H1 (cell line): ENCODE measurements around the gene PLBD1. TPM values are rescaled to one million over a fixed set of nuclear protein-coding genes. Genes with fewer than 3 reads are reported as not detected.

Experiments
- CTCF ChIA-PET: fragments of 300-600 bp; sonication (Branson Sonifier 250); formaldehyde crosslinking; loops from one replicate; lab custom pipeline; 2021; ENCODE audit not compliant: partially characterized antibody; lab: Charles Lee
- POLR2A ChIA-PET: fragments of 300-600 bp; sonication (Branson Sonifier 250); formaldehyde crosslinking; loops from one replicate; lab custom pipeline; 2021; ENCODE audit warnings: inconsistent platforms; ENCODE audit not compliant: partially characterized antibody; lab: Charles Lee
- DNase-seq, 2 experiments: peaks; one replicate each; pipeline versions ENCODE4 v3.0.0 to v3.0.0-alpha.2; 2010 to 2022; ENCODE audit warnings: low spot score in 2 of 2, low read depth in 1 of 2, mixed read lengths in 1 of 2
- FAIRE-seq: peaks from 2 replicates; lab custom pipeline; 2011; peaks lifted over from hg19 to GRCh38; lab: Jason Lieb, UNC
- H2AFZ ChIP-seq: 2 replicates; pipeline ENCODE4 v1.8.1; 2012; ENCODE audit warnings: low read length, inconsistent platforms
- H2AK5ac ChIP-seq: 2 replicates; pipeline ENCODE4 v1.6.1; 2013; ENCODE audit warnings: low read depth, low read length
- H2BK120ac ChIP-seq: replicated peaks from 2 replicates; pipeline ENCODE3; 2013; ENCODE audit warnings: low read depth, low read length, inconsistent platforms
- H2BK12ac ChIP-seq: 2 replicates; pipeline ENCODE4 v1.6.1; 2013; ENCODE audit warnings: low read depth, low read length
- H2BK15ac ChIP-seq: 2 replicates; pipeline ENCODE4 v1.6.1; 2013; ENCODE audit warnings: low read length
- H2BK20ac ChIP-seq: 2 replicates; pipeline ENCODE4 v1.6.1; 2013; ENCODE audit warnings: low read length
- H2BK5ac ChIP-seq: 2 replicates; pipeline ENCODE4 v1.6.1; 2013; ENCODE audit warnings: low read depth, low read length
- H3K14ac ChIP-seq: 2 replicates; pipeline ENCODE4 v1.6.1; 2013; ENCODE audit warnings: inconsistent platforms; ENCODE audit not compliant: insufficient read length
- H3K18ac ChIP-seq: 2 replicates; pipeline ENCODE4 v1.6.1; 2013; ENCODE audit warnings: low read length; ENCODE audit errors: extremely low read depth
- H3K23ac ChIP-seq: 2 replicates; pipeline ENCODE4 v1.6.1; 2013; ENCODE audit warnings: inconsistent platforms; ENCODE audit not compliant: insufficient read length
- H3K23me2 ChIP-seq: 2 replicates; pipeline ENCODE4 v1.6.1; 2013; ENCODE audit warnings: low read depth, low read length
- H3K27ac ChIP-seq: 2 replicates; pipeline ENCODE4 v1.6.1; 2011; ENCODE audit warnings: low read depth, low read length, inconsistent platforms
- H3K27me3 ChIP-seq, 4 experiments: replicated peaks in 1 of 4; 1 replicate in 1 of 4; 2 replicates in 3 of 4; pipeline versions ENCODE4 v1.6.1 to v1.8.1; 2011 to 2013; ENCODE audit warnings: low read length in 3 of 4, mild to moderate bottlenecking in 3 of 4, inconsistent platforms in 2 of 4, mixed read lengths in 2 of 4, moderate library complexity in 1 of 4; ENCODE audit not compliant: control insufficient read depth in 3 of 4, insufficient read depth in 3 of 4; ENCODE audit errors: extremely low read depth in 1 of 4
- H3K36me3 ChIP-seq, 4 experiments: 2 replicates each; pipeline versions ENCODE4 v1.6.1 to v1.8.1; 2011 to 2013; ENCODE audit warnings: mild to moderate bottlenecking in 4 of 4, low read length in 3 of 4, moderate library complexity in 2 of 4, control low read depth in 1 of 4, inconsistent platforms in 1 of 4; ENCODE audit not compliant: insufficient read depth in 4 of 4, control insufficient read depth in 2 of 4
- H3K4ac ChIP-seq: replicated peaks from 2 replicates; pipeline ENCODE3; 2013; ENCODE audit warnings: low read length, low read depth, mixed read lengths, inconsistent platforms; ENCODE audit not compliant: insufficient read length
- H3K4me1 ChIP-seq, 4 experiments: replicated peaks in 1 of 4; 1 replicate in 1 of 4; 2 replicates in 3 of 4; pipeline versions ENCODE4 v1.6.1 to v1.8.1; 2011 to 2013; ENCODE audit warnings: low read length in 3 of 4, inconsistent platforms in 2 of 4, mixed read lengths in 1 of 4; ENCODE audit not compliant: insufficient read depth in 4 of 4, control insufficient read depth in 3 of 4
- H3K4me2 ChIP-seq, 2 experiments: 2 replicates each; pipeline versions ENCODE4 v1.6.1 to v1.8.1; 2011 to 2013; ENCODE audit warnings: low read depth in 2 of 2, low read length in 2 of 2, control low read depth in 1 of 2, inconsistent platforms in 1 of 2, mild to moderate bottlenecking in 1 of 2; ENCODE audit not compliant: insufficient read depth in 1 of 2
- H3K4me3 ChIP-seq, 4 experiments: fragments of 200-600, 300-600 bp in 1 of 4; sonication (generic), shearing (Covaris generic), sonication (Bioruptor Twin) in 1 of 4; 2 replicates each; pipeline versions ENCODE4 v1.5.1 to v1.8.1; 2011 to 2016; ENCODE audit warnings: low read length in 4 of 4, low read depth in 3 of 4, control low read depth in 2 of 4, inconsistent platforms in 2 of 4, mild to moderate bottlenecking in 2 of 4, mixed read lengths in 1 of 4, moderate library complexity in 1 of 4; ENCODE audit not compliant: insufficient read depth in 2 of 4; ENCODE audit errors: extremely low read depth in 1 of 4
- H3K56ac ChIP-seq: replicated peaks from 2 replicates; pipeline ENCODE3; 2013; ENCODE audit warnings: low read depth, mild to moderate bottlenecking, mixed read lengths, low read length, inconsistent platforms; ENCODE audit not compliant: insufficient read length
- H3K79me1 ChIP-seq: 2 replicates; pipeline ENCODE4 v1.6.1; 2013; ENCODE audit warnings: low read depth, low read length, control low read depth
- H3K79me2 ChIP-seq, 2 experiments: 2 replicates each; pipeline versions ENCODE4 v1.6.1 to v1.8.1; 2012 to 2013; ENCODE audit warnings: low read length in 2 of 2, mild to moderate bottlenecking in 2 of 2, inconsistent platforms in 1 of 2; ENCODE audit not compliant: insufficient read depth in 2 of 2, control insufficient read depth in 1 of 2
- H3K9ac ChIP-seq, 4 experiments: replicated peaks in 1 of 4; 1 replicate in 1 of 4; 2 replicates in 3 of 4; pipeline versions ENCODE4 v1.6.1 to v1.8.1; 2011 to 2013; ENCODE audit warnings: low read depth in 3 of 4, low read length in 3 of 4, control low read depth in 2 of 4, mild to moderate bottlenecking in 2 of 4, moderate library complexity in 2 of 4, inconsistent platforms in 1 of 4; ENCODE audit errors: extremely low read depth in 1 of 4
- H3K9me3 ChIP-seq, 2 experiments: 2 replicates each; pipeline versions ENCODE4 v1.6.1 to v1.8.1; 2012 to 2013; ENCODE audit warnings: mild to moderate bottlenecking in 2 of 2, moderate library complexity in 2 of 2, control low read depth in 1 of 2, inconsistent platforms in 1 of 2, low read depth in 1 of 2, low read length in 1 of 2, mixed read lengths in 1 of 2; ENCODE audit not compliant: insufficient read depth in 2 of 2
- H4K20me1 ChIP-seq, 2 experiments: replicated peaks in 1 of 2; 2 replicates each; pipeline versions ENCODE3 to v1.8.1; 2011 to 2013; ENCODE audit warnings: inconsistent platforms in 2 of 2, low read length in 2 of 2, mild to moderate bottlenecking in 1 of 2; ENCODE audit not compliant: insufficient read depth in 2 of 2, control insufficient read depth in 1 of 2
- H4K5ac ChIP-seq: 2 replicates; pipeline ENCODE4 v1.6.1; 2013; ENCODE audit warnings: low read length, low read depth, mixed read lengths, inconsistent platforms; ENCODE audit not compliant: insufficient read length
- H4K8ac ChIP-seq: 2 replicates; pipeline ENCODE4 v1.8.0; 2013; ENCODE audit warnings: mild to moderate bottlenecking, moderate library complexity, low read length, inconsistent platforms; ENCODE audit not compliant: insufficient read depth; ENCODE audit errors: extremely low read depth
- H4K91ac ChIP-seq: replicated peaks from 2 replicates; pipeline ENCODE3; 2013; ENCODE audit warnings: low read length, mixed read lengths, inconsistent platforms; ENCODE audit not compliant: insufficient read length
- BCL11A ChIP-seq, 2 experiments: IDR thresholded peaks; one replicate each; pipeline ENCODE4 v1.6.1; 2011; ENCODE audit warnings: low read depth in 2 of 2, low read length in 2 of 2, mild to moderate bottlenecking in 2 of 2
- CHD1 ChIP-seq: IDR thresholded peaks from 2 replicates; pipeline ENCODE4 v1.6.1; 2012; ENCODE audit warnings: low read depth, low read length, improper control_type of control experiment
- EP300 ChIP-seq, 2 experiments: IDR thresholded peaks; 1 replicate in 1 of 2; 2 replicates in 1 of 2; pipeline ENCODE4 v1.6.1; 2011 to 2012; ENCODE audit warnings: low read depth in 2 of 2, low read length in 2 of 2, mild to moderate bottlenecking in 2 of 2, borderline replicate concordance in 1 of 2, inconsistent platforms in 1 of 2, moderate library complexity in 1 of 2
- GABPA ChIP-seq: IDR thresholded peaks from 2 replicates; pipeline ENCODE4 v1.6.1; 2011; ENCODE audit warnings: mild to moderate bottlenecking, low read length, moderate library complexity, borderline replicate concordance; ENCODE audit not compliant: insufficient read depth
- JUN ChIP-seq: IDR thresholded peaks from 2 replicates; pipeline ENCODE4 v1.6.1; 2011; ENCODE audit warnings: low read depth, mild to moderate bottlenecking, improper control_type of control experiment, low read length
- MAFK ChIP-seq: IDR thresholded peaks from 2 replicates; pipeline ENCODE4 v1.6.1; 2012; ENCODE audit warnings: low read depth, mild to moderate bottlenecking, improper control_type of control experiment, low read length
- PHF8 ChIP-seq: fragments of 200-600 bp; sonication (generic); conservative IDR thresholded peaks from 2 replicates; pipeline ENCODE4 v1.7.1; 2012; ENCODE audit warnings: low read depth, mild to moderate bottlenecking, inconsistent platforms, low read length, moderate library complexity
- SIRT6 ChIP-seq: IDR thresholded peaks from one replicate; pipeline ENCODE4 v1.7.1; 2012; ENCODE audit warnings: low read length, inconsistent platforms
- SIX5 ChIP-seq: IDR thresholded peaks from 2 replicates; pipeline ENCODE4 v1.6.1; 2011; ENCODE audit warnings: mild to moderate bottlenecking, low read depth, low read length
- SP4 ChIP-seq: IDR thresholded peaks from 2 replicates; pipeline ENCODE4 v1.6.1; 2012; ENCODE audit warnings: low read length, inconsistent platforms
- TEAD4 ChIP-seq: IDR thresholded peaks from 2 replicates; pipeline ENCODE4 v1.6.1; 2012; ENCODE audit warnings: low read depth, low read length, inconsistent platforms, mixed read lengths
- YY1 ChIP-seq: IDR thresholded peaks from 2 replicates; pipeline ENCODE4 v1.6.1; 2011; ENCODE audit warnings: low read depth, mild to moderate bottlenecking, low read length
- WGBS, 2 experiments: shearing (Covaris generic) in 1 of 2; methylation state at CpG; one replicate each; pipeline versions ENCODE4 v1.1.6 to v1.1.7; 2013 to 2015; ENCODE audit warnings: low lambda C conversion rate in 2 of 2, mixed read lengths in 2 of 2, inconsistent platforms in 1 of 2, low coverage in 1 of 2, missing lambda C conversion rate in 1 of 2; ENCODE audit not compliant: insufficient replicate concordance in 2 of 2, insufficient coverage in 1 of 2, insufficient read length in 1 of 2; ENCODE audit errors: extremely low coverage in 1 of 2, missing lambda C conversion rate in 1 of 2; 5-methylcytosine and 5-hydroxymethylcytosine counted together
- polyA plus RNA-seq, 7 experiments: library from polyadenylated mRNA; depleted of rRNA in 3 of 7; stranded (reverse) in 5 of 7; unstranded in 2 of 7; fragments of >200 nt in 5 of 7; fragments of 200-250 nt in 2 of 7; gene quantifications; 1 replicate in 5 of 7; 2 replicates in 1 of 7; 4 replicates in 1 of 7; pipeline versions ENCODE4 v1.2.1 to v1.2.3, GENCODE V29; 2011 to 2013; ENCODE audit warnings: missing spikeins in 2 of 7, mixed read lengths in 2 of 7
- total RNA-seq: library from RNA; stranded (reverse); fragmentation: NEBNext Ultra II Directional; extraction: Animal tissue kit (Norgen Biotek cat#: 25700); gene quantifications from 2 replicates; pipeline ENCODE4 v1.2.1, GENCODE V29; 2021
- TF ChIP-seq, protein P1 (sequence below): IDR thresholded peaks from 2 replicates; pipeline ENCODE4 v1.6.1; 2011; ENCODE audit warnings: low read length, improper control_type of control experiment
- TF ChIP-seq, protein P2 (sequence below): IDR thresholded peaks from 2 replicates; pipeline ENCODE4 v1.6.1; 2012; ENCODE audit warnings: inconsistent platforms

Gene PLBD1
- total and polyA plus RNA-seq, 2 of the 8 experiments (the other 6 are each of a cell fraction or from before 2014, with no cell fraction given): 6.3 to 12.3 TPM

DNA sequence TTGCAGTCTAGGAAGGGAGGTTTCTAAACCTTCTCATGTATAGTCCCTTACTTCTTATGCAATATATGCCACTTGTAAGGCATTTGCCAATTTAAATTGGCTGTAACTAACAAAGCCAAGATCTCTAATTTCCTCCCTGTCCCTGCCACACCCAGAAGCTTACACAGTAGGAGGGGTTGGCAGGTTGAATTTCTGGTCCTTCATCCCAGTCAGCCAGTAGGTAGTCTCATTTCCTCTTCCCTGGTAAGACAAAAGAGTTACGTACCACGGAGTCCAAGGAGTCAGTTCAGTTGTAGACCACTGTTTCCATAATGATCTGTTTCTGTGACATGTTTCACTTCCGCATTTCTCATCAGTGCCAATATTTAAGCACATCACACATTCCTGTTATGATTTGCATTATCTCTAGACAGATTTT is 47.0 kb upstream of the PLBD1 start:
- no peak overlapping the region for H3K4ac ChIP-seq
- H3K14ac ChIP-seq: no peak overlapping the region
- H3K4me3 ChIP-seq: no peak overlapping the region
- no peak for DNase-seq
- H4K91ac ChIP-seq: no peak overlapping the region
- no peak overlapping the region for H2BK5ac ChIP-seq
- H4K5ac ChIP-seq: no peak overlapping the region
- no peak overlapping the region for H3K23ac ChIP-seq
- WGBS, 2 experiments: 85% methylated on average over 3 of the region's 3 CpGs; no CpG with 5 or more reads in 1 of the 2 experiments
- no peak overlapping the region for H3K27ac ChIP-seq
- H3K79me2 ChIP-seq: no peaks in the 10 kb centered on the region
- H2AK5ac ChIP-seq: no peak overlapping the region
- peaks cover 0 to 3% (median 0%) of the 10 kb centered on the region in 4 experiments; a peak in 1 of 7 replicates for H3K4me1 ChIP-seq
- no peaks in the 10 kb centered on the region for H3K79me1 ChIP-seq
- no peaks in the 10 kb centered on the region for H4K20me1 ChIP-seq
- H3K9ac ChIP-seq: no peak overlapping the region
- no peak overlapping the region for H3K56ac ChIP-seq
- ChIA-PET CTCF (interaction anchor here (2.0 kb wide), 1 partner anchor 41 kb away, joined by 4 read pairs; no protein-coding TSS in a partner anchor), POLR2A (no interaction called here)
- H2BK15ac ChIP-seq: no peak overlapping the region
- no peaks in the 10 kb centered on the region for H3K9me3 ChIP-seq
- H3K4me2 ChIP-seq: no peak overlapping the region
- no peak overlapping the region for H2BK120ac ChIP-seq
- no peak overlapping the region for H4K8ac ChIP-seq
- no peaks in the 10 kb centered on the region for H3K27me3 ChIP-seq
- FAIRE-seq: no peak
- no peak overlapping the region for H2BK20ac ChIP-seq
- no peaks in the 10 kb centered on the region for H3K36me3 ChIP-seq
- H3K23me2 ChIP-seq: no peaks in the 10 kb centered on the region; the same call in 1 of the 2 replicates
- no peak overlapping the region; the same call in 1 of the 2 replicates for H2BK12ac ChIP-seq
- no peak overlapping the region for H2AFZ ChIP-seq
- no peak overlapping the region for H3K18ac ChIP-seq
- TF ChIP-seq MAFK: no peak
- TF ChIP-seq TEAD4: no peak
- no peak for TF ChIP-seq CHD1
- TF ChIP-seq BCL11A (IDR thresholded peaks at IDR 0.05; ENCODE audit: low read depth in 2 of 2, low read length in 2 of 2): no peak
- TF ChIP-seq SIX5: no peak
- TF ChIP-seq, protein P1, sequence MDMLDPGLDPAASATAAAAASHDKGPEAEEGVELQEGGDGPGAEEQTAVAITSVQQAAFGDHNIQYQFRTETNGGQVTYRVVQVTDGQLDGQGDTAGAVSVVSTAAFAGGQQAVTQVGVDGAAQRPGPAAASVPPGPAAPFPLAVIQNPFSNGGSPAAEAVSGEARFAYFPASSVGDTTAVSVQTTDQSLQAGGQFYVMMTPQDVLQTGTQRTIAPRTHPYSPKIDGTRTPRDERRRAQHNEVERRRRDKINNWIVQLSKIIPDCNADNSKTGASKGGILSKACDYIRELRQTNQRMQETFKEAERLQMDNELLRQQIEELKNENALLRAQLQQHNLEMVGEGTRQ: no peak
- no peak for TF ChIP-seq GABPA
- TF ChIP-seq, protein P2, sequence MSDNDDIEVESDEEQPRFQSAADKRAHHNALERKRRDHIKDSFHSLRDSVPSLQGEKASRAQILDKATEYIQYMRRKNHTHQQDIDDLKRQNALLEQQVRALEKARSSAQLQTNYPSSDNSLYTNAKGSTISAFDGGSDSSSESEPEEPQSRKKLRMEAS: no peak
- no peak for TF ChIP-seq PHF8
- no peak for TF ChIP-seq SP4
- no peak for TF ChIP-seq EP300 (IDR thresholded peaks at IDR 0.05; ENCODE audit: borderline replicate concordance in 1 of 2, low read depth in 2 of 2, low read length in 2 of 2)
- TF ChIP-seq SIRT6: no peak
- TF ChIP-seq JUN: no peak
- TF ChIP-seq YY1: no peak
